Measurements from ENCODE around the gene CUTC.

The CUTC gene

GRCh38 chr10:99695761-99696160 is 36.3 kb upstream of the CUTC start:
- CTCF ChIA-PET = interaction anchor here (1.2 to 1.8 kb wide), 3 partner anchors 15 to 77 kb away, joined by 4 to 5 read pairs (median 4); no protein-coding TSS in a partner anchor

GRCh38 chr10:99698504-99699080 is 33.4 kb upstream of the CUTC start:
- DNase-seq (ENCODE audit: low read depth, low spot score) = no peak
- ChIA-PET CTCF (interaction anchor here (0.6 to 1.2 kb wide), 3 partner anchors 11 to 16 kb away, joined by 3 to 5 read pairs (median 4); no protein-coding TSS in a partner anchor), POLR2A (no interaction called here)
- TF ChIP-seq, protein P1, sequence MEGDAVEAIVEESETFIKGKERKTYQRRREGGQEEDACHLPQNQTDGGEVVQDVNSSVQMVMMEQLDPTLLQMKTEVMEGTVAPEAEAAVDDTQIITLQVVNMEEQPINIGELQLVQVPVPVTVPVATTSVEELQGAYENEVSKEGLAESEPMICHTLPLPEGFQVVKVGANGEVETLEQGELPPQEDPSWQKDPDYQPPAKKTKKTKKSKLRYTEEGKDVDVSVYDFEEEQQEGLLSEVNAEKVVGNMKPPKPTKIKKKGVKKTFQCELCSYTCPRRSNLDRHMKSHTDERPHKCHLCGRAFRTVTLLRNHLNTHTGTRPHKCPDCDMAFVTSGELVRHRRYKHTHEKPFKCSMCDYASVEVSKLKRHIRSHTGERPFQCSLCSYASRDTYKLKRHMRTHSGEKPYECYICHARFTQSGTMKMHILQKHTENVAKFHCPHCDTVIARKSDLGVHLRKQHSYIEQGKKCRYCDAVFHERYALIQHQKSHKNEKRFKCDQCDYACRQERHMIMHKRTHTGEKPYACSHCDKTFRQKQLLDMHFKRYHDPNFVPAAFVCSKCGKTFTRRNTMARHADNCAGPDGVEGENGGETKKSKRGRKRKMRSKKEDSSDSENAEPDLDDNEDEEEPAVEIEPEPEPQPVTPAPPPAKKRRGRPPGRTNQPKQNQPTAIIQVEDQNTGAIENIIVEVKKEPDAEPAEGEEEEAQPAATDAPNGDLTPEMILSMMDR (IDR thresholded peaks at IDR 0.05; ENCODE audit: insufficient read depth, low read length, missing control alignments) = no peak
- H3K4me3 ChIP-seq (ENCODE audit: low read depth, low read length) = no peak overlapping the region

More at GRCh38 chr10:99695761-99696160, 36.3 kb upstream of the CUTC start:
- POLR2A ChIA-PET = interaction anchor here (1.4 kb wide), 1 partner anchor 37 kb away, joined by 3 read pairs; the partner anchor contains the start of gene ENTPD7
- no peak for DNase-seq (ENCODE audit: low read depth, low spot score)
- no peak overlapping the region for H3K4me3 ChIP-seq (ENCODE audit: low read depth, low read length)
- TF ChIP-seq, protein P1 (IDR thresholded peaks at IDR 0.05; ENCODE audit: insufficient read depth, low read length, missing control alignments) = no peak

DNA sequence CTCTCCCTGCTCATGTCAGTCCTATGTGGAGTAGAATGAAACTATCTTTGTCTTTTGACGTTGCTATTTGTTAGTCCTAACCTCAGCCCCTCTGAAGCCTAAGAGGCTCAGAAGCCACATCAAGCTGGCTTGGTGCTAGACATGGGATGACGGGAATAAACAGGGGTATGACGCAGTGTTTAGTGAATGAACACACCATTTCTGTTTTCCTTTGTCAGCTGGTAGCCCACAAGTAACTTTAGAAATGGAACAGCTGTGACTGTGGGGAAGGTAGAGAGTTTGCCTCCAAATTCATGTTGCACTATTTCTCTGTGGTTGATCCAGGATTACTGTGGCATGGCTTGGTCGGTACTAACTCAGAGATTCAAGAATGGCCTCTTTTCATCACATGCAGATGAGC is 31.4 kb upstream of the CUTC start:
- TF ChIP-seq, protein P1 (IDR thresholded peaks at IDR 0.05; ENCODE audit: insufficient read depth, low read length, missing control alignments) = no peak
- DNase-seq (ENCODE audit: low read depth, low spot score) = no peak
- POLR2A ChIA-PET = interaction anchor here (0.6 to 1.5 kb wide), 2 partner anchors 42 to 304 kb away, joined by 3 to 4 read pairs; partner anchors contain the start of gene ENTPD7
- CTCF ChIA-PET = interaction anchor here (0.7 to 4.6 kb wide), 2 partner anchors 11 to 31 kb away, joined by 3 to 38 read pairs; no protein-coding TSS in a partner anchor
- no peak overlapping the region for H3K4me3 ChIP-seq (ENCODE audit: low read depth, low read length)

DNA sequence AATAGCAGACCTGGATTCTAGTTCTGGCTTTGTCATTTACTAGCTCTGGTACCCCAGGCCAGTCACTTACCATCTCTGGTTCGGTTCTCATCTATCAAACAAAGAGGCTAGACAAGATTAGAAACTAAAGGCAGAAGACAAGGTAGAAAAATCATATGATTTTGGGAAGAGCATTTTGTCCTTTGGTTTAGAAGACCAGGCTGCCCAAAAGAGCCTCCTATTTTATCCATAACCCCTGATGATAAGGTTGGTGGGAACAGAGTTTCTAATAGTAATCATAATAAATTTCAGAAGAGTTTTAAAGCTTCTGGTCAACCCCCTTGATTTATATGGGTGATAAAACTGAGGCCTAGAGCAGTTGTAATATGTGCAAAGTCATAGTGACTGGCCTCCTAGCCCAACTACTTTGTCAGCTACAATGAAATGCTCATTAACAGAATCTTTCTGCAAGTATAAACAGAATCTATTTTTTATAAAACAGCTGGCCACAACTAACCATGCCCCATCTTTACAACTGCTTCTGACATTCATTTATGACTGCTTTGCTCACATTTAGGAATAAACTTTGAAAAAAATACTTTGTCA is 23.5 kb upstream of the CUTC start:
- CTCF ChIA-PET = interaction anchor here (0.6 to 8.8 kb wide), 10 partner anchors 6 to 273 kb away, joined by 3 to 204 read pairs (median 26); partner anchors contain the start of gene SLC25A28
- TF ChIP-seq, protein P1 (IDR thresholded peaks at IDR 0.05; ENCODE audit: insufficient read depth, low read length, missing control alignments) = no peak

DNA sequence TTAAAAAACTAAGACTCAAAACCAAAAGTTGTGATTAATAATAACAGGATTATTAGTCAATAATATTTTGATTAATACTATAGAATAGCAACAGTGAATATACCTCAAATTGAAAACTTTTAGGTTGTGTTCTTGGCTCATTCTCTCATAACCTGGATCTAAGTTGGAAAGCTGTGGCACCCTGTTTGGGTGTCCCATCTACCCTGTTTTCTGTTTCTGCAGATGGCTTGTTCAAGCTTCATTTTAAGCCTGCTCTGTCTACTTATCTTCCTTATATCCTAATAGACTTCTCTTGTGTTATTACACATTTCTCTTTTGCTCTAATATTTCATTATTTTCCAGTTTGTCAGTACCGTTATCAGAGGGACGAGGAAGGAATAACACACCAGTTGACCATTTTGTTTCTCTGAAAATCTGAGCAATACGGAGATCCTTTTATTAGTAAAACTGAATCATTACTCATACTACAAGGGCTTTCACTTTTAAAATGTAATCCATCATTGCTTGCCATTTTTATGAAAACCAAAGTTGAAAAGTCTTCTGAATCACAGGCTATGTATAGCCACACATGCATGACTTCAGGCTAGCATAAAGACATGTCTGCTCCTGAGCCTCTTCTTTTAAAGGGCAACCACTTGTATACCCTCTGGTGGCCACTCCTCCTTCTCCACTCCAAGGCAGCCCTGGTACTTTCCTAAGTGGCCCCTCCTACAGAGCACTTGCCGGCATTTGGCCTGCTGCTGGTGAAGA is 22.4 kb upstream of the CUTC start:
- ChIA-PET CTCF (interaction anchor here (1.1 to 8.8 kb wide), 15 partner anchors 8 to 318 kb away, joined by 3 to 204 read pairs (median 12); partner anchors contain the start of gene SLC25A28), POLR2A (no interaction called here)
- TF ChIP-seq, protein P1 (IDR thresholded peaks at IDR 0.05; ENCODE audit: insufficient read depth, low read length, missing control alignments) = no peak
- no peak overlapping the region for H3K4me3 ChIP-seq (ENCODE audit: low read depth, low read length)
- no peak for DNase-seq (ENCODE audit: low read depth, low spot score)

More for the DNA sequence above, 23.5 kb upstream of the CUTC start:
- DNase-seq (ENCODE audit: low read depth, low spot score) = no peak
- POLR2A ChIA-PET = no interaction called here
- H3K4me3 ChIP-seq (ENCODE audit: low read depth, low read length) = no peak overlapping the region

Data from AG04449 (cell line).